Neural progenitor cell (in vitro differentiated cells): ENCODE results near the gene NRG3. TPM values are rescaled to one million over a fixed set of nuclear protein-coding genes. Genes with fewer than 3 reads are reported as not detected.

Source experiments
- DNase-seq: peaks from one replicate; pipeline ENCODE4 v3.0.0-alpha.2; 2016; ENCODE audit warnings: low spot score
- H2AFZ ChIP-seq: fragments of 200-600 bp; sonication (generic); replicated peaks from 2 replicates; pipeline ENCODE4 v1.6.1; 2016; ENCODE audit warnings: antibody characterized with exemption
- H3F3A ChIP-seq: fragments of 200-600 bp; sonication (generic); 2 replicates; pipeline ENCODE4 v1.6.1; 2016; ENCODE audit warnings: antibody characterized with exemption, low read depth
- H3K27ac ChIP-seq: fragments of 200-600 bp; sonication (generic); 2 replicates; pipeline ENCODE4 v1.5.1; 2016; ENCODE audit warnings: mild to moderate bottlenecking
- H3K27me3 ChIP-seq: fragments of 200-600 bp; sonication (generic); 2 replicates; pipeline ENCODE4 v1.6.1; 2016; ENCODE audit warnings: mild to moderate bottlenecking, moderate library complexity
- H3K36me3 ChIP-seq: fragments of 200-600 bp; sonication (generic); 2 replicates; pipeline ENCODE4 v1.5.1; 2016
- H3K4me1 ChIP-seq: fragments of 200-600 bp; sonication (generic); 2 replicates; pipeline ENCODE4 v1.6.1; 2016; ENCODE audit warnings: mixed run types
- H3K4me2 ChIP-seq: fragments of 200-600 bp; sonication (generic); 2 replicates; pipeline ENCODE4 v1.6.1; 2016
- H3K4me3 ChIP-seq: fragments of 200-600 bp; sonication (generic); 2 replicates; pipeline ENCODE4 v1.5.1; 2016
- H3K79me2 ChIP-seq: fragments of 200-600 bp; sonication (generic); 2 replicates; pipeline ENCODE4 v1.6.1; 2016; ENCODE audit warnings: low read depth
- H3K9ac ChIP-seq: fragments of 200-600 bp; sonication (generic); 2 replicates; pipeline ENCODE4 v1.6.1; 2016
- H3K9me3 ChIP-seq: fragments of 200-600 bp; sonication (generic); 2 replicates; pipeline ENCODE4 v1.5.1; 2016; ENCODE audit warnings: low read depth
- H4K20me1 ChIP-seq: fragments of 200-600 bp; sonication (generic); 2 replicates; pipeline ENCODE4 v1.6.1; 2016; ENCODE audit warnings: low read depth
- H3K27ac Mint-ChIP-seq: 3 replicates; pipeline ENCODE4 v1.8.0; 2021; ENCODE audit warnings: mixed read lengths
- H3K27me3 Mint-ChIP-seq: 2 replicates; pipeline ENCODE4 v1.8.0; 2022; ENCODE audit warnings: low read depth, mild to moderate bottlenecking, inconsistent platforms, moderate library complexity, mixed read lengths; ENCODE audit not compliant: insufficient read depth
- H3K36me3 Mint-ChIP-seq: 3 replicates; pipeline ENCODE4 v1.8.0; 2021; ENCODE audit warnings: mixed read lengths
- H3K4me1 Mint-ChIP-seq: 3 replicates; pipeline ENCODE4 v1.8.0; 2021; ENCODE audit warnings: mixed read lengths
- H3K4me3 Mint-ChIP-seq: 3 replicates; pipeline ENCODE4 v1.8.0; 2021; ENCODE audit warnings: mild to moderate bottlenecking, moderate library complexity, mixed read lengths
- H3K9me3 Mint-ChIP-seq: 3 replicates; pipeline ENCODE4 v1.8.0; 2020; ENCODE audit warnings: mixed read lengths
- EZH2 ChIP-seq: fragments of 200-600 bp; sonication (generic); IDR thresholded peaks from 2 replicates; pipeline ENCODE4 v1.6.1; 2017; ENCODE audit warnings: antibody characterized with exemption, mild to moderate bottlenecking, moderate library complexity
- EZH2phosphoT487 ChIP-seq: fragments of 200-600 bp; sonication (generic); IDR thresholded peaks from 2 replicates; pipeline ENCODE4 v1.6.1; 2017; ENCODE audit warnings: antibody characterized with exemption
- total RNA-seq: library from RNA; depleted of rRNA; stranded (reverse); fragments of >200 nt; gene quantifications from 2 replicates; pipeline ENCODE4 v1.2.3, GENCODE V29; 2015; ENCODE audit warnings: low replicate concordance
- TF ChIP-seq, protein P1 (sequence below): fragments of 200-600 bp; sonication (generic); IDR thresholded peaks from 2 replicates; pipeline ENCODE4 v1.5.1; 2017; ENCODE audit warnings: antibody characterized with exemption, mild to moderate bottlenecking

Gene NRG3
- total RNA-seq, 1 donor from 2014 or later: 1.9 TPM

DNA sequence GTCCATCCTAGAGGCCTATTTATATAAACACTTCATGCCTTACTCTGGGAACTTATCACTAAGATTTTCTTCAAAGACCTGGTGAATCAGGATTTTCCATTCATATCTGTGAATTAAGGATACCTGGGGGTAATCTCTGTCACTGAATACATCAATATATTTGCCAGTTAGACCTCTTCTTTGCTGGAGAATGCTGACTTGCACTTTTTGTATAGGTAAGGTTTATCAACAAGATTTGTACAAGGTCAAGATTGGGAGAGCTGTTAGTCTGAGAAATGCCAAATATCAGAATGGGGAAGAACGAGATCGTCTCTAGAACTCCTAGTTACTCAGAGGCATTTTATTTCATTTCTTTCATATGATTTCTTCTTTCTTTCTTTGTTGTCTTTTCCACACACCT lies 1060.0 kb downstream of the NRG3 start:
- no peak overlapping the region for H3K4me3 Mint-ChIP-seq
- DNase-seq: no peak
- no peaks in the 10 kb centered on the region for H3K27me3 Mint-ChIP-seq
- no peaks in the 10 kb centered on the region for H3K4me1 Mint-ChIP-seq
- no peaks in the 10 kb centered on the region for H3K36me3 Mint-ChIP-seq
- Histone ChIP-seq H4K20me1 (no peaks in the 10 kb centered on the region), H3K4me3 (no peak overlapping the region), H3K4me2 (no peak overlapping the region), H3K27ac (no peak overlapping the region), H3K79me2 (no peaks in the 10 kb centered on the region), H3K9ac (no peak overlapping the region), H3F3A (no peaks in the 10 kb centered on the region), H3K9me3 (no peaks in the 10 kb centered on the region), H2AFZ (no peak overlapping the region), H3K27me3 (no peaks in the 10 kb centered on the region), H3K4me1 (no peaks in the 10 kb centered on the region), H3K36me3 (no peaks in the 10 kb centered on the region)
- H3K9me3 Mint-ChIP-seq: no peaks in the 10 kb centered on the region
- H3K27ac Mint-ChIP-seq: no peak overlapping the region
- TF ChIP-seq EZH2phosphoT487 (no peak), EZH2 (no peak)
- TF ChIP-seq, protein P1, sequence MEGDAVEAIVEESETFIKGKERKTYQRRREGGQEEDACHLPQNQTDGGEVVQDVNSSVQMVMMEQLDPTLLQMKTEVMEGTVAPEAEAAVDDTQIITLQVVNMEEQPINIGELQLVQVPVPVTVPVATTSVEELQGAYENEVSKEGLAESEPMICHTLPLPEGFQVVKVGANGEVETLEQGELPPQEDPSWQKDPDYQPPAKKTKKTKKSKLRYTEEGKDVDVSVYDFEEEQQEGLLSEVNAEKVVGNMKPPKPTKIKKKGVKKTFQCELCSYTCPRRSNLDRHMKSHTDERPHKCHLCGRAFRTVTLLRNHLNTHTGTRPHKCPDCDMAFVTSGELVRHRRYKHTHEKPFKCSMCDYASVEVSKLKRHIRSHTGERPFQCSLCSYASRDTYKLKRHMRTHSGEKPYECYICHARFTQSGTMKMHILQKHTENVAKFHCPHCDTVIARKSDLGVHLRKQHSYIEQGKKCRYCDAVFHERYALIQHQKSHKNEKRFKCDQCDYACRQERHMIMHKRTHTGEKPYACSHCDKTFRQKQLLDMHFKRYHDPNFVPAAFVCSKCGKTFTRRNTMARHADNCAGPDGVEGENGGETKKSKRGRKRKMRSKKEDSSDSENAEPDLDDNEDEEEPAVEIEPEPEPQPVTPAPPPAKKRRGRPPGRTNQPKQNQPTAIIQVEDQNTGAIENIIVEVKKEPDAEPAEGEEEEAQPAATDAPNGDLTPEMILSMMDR: no peak

DNA sequence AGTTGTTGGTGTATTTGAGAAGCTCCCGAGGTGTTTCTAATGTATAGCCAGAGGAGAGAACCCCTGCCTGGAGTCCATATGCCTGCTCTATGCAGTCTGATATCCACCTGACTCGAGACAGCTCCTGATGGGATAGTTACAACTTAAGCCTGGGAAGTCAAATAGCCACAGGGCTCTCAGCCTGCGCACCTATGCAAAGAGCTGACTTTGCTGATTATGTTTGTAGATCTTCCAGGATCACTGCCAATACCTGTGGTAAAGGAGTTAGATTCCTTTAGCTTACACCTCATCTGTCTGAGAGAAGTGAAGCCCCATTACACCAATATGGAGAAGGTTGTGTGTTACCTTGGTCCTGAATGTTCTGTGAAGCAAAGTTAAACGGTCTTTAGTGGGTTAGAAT lies 1063.3 kb downstream of the NRG3 start:
- Histone ChIP-seq H4K20me1 (no peaks in the 10 kb centered on the region), H3K4me2 (no peak overlapping the region), H3K9me3 (no peaks in the 10 kb centered on the region), H3K9ac (no peak overlapping the region), H3K36me3 (no peaks in the 10 kb centered on the region), H2AFZ (no peak overlapping the region), H3K27ac (no peak overlapping the region), H3K79me2 (no peaks in the 10 kb centered on the region), H3K4me3 (no peak overlapping the region), H3F3A (no peaks in the 10 kb centered on the region), H3K27me3 (no peaks in the 10 kb centered on the region), H3K4me1 (peaks cover 4% of the 10 kb centered on the region)
- Mint-ChIP-seq H3K36me3 (no peaks in the 10 kb centered on the region), H3K27me3 (no peaks in the 10 kb centered on the region), H3K4me3 (no peak overlapping the region), H3K4me1 (peaks cover 4% of the 10 kb centered on the region), H3K27ac (no peak overlapping the region), H3K9me3 (no peaks in the 10 kb centered on the region)
- no peak for TF ChIP-seq EZH2
- no peak for TF ChIP-seq EZH2phosphoT487
- TF ChIP-seq, protein P1: no peak
- no peak for DNase-seq

DNA sequence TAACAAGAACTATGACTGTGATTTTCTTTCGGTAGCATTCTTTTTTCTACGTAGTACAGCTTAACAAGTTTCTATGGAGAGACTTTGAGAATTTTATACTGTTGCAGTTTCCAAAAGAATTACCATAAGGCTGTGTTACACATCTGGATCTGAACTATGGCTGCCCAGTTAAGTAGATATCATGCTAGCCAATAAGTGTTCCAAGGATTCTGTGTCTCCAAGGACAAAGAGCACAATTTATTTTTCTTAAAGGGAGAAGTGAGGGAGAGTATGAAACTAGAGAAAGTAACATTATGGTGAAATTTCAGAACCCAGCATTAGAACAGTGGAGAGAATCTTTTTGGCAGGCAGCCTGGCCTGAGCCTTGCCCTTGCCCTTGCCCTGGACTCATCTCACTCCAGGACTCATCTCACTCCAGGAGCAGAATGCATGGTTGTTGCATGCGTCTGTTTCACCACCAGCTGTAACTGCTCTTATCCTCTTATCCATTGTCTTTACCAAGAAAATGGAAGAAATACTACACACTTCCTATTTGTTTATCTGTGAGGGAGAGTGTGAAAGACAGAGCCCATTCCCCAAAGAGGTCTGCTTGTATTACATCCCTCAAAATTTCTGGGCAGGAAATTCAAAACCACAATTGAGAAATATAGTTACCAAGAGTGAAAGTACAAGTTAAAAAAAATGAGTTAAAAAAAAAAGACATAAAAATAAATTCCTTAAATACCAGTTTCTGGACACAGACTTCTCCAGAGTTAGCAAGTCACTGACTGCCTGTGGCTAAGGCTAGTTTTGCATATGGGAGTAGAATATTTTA lies 1067.5 kb downstream of the NRG3 start:
- Histone ChIP-seq H3K27me3 (no peaks in the 10 kb centered on the region), H3K4me1 (peaks cover 4% of the 10 kb centered on the region), H3K9ac (no peak overlapping the region), H3K9me3 (no peaks in the 10 kb centered on the region), H3K4me3 (no peak overlapping the region), H2AFZ (no peak overlapping the region), H3K79me2 (no peaks in the 10 kb centered on the region), H3K27ac (no peak overlapping the region), H3K36me3 (no peaks in the 10 kb centered on the region), H3F3A (no peaks in the 10 kb centered on the region), H3K4me2 (no peak overlapping the region), H4K20me1 (no peaks in the 10 kb centered on the region)
- Mint-ChIP-seq H3K27ac (no peak overlapping the region), H3K36me3 (no peaks in the 10 kb centered on the region), H3K27me3 (no peaks in the 10 kb centered on the region), H3K4me3 (no peak overlapping the region), H3K4me1 (peaks cover 4% of the 10 kb centered on the region), H3K9me3 (no peaks in the 10 kb centered on the region)
- DNase-seq: no peak
- TF ChIP-seq, protein P1: no peak
- TF ChIP-seq EZH2: no peak
